Activated CD4-positive, alpha-beta memory T cell treated with anti-CD3 and anti-CD28 coated beads, Interleukin-2, amount 10 ng/mL, durations not matched to agents 7 days and 5 days (primary cell): ENCODE measurements around the gene TTC23L. TPM values are rescaled to one million over a fixed set of nuclear protein-coding genes. Genes with fewer than 3 reads are reported as not detected.
"Not testable (repeated sequence)": the region's sequence is repeated elsewhere in the genome, so short reads cannot be mapped to it uniquely, and the experiment has no call there.

Experiments
- CTCF ChIA-PET: fragments of 350-600 bp; sonication (Branson Sonifier 250); formaldehyde crosslinking; loops from one replicate; lab custom pipeline; 2021; ENCODE audit warnings: antibody characterized with exemption, inconsistent platforms; lab: Charles Lee
- POLR2A ChIA-PET: fragments of 350-600 bp; sonication (Branson Sonifier 250); formaldehyde crosslinking; loops from one replicate; lab custom pipeline; 2021; ENCODE audit warnings: antibody characterized with exemption; lab: Charles Lee
- DNase-seq: peaks from one replicate; pipeline ENCODE4 v3.0.0-alpha.2; 2020
- H3K27ac Mint-ChIP-seq: one replicate; pipeline ENCODE4 v1.8.0; 2021; ENCODE audit warnings: mild to moderate bottlenecking, mixed read lengths
- H3K27me3 Mint-ChIP-seq: one replicate; pipeline ENCODE4 v1.8.0; 2021; ENCODE audit warnings: mixed read lengths
- H3K36me3 Mint-ChIP-seq: one replicate; pipeline ENCODE4 v1.8.0; 2021; ENCODE audit warnings: low read depth, mixed read lengths
- H3K4me1 Mint-ChIP-seq: one replicate; pipeline ENCODE4 v1.8.0; 2021; ENCODE audit warnings: mixed read lengths
- H3K4me3 Mint-ChIP-seq: one replicate; pipeline ENCODE4 v1.8.0; 2021; ENCODE audit warnings: mild to moderate bottlenecking, mixed read lengths
- H3K9me3 Mint-ChIP-seq: one replicate; pipeline ENCODE4 v1.8.0; 2021; ENCODE audit warnings: mixed read lengths
- total RNA-seq, 2 experiments: library from RNA; stranded (reverse); gene quantifications; one replicate each; pipeline ENCODE4 v1.2.3, GENCODE V29; 2021

TTC23L gene
- total RNA-seq, 2 experiments from 2014 or later: not detected

- no peaks in the 10 kb centered on the region for H3K9me3 Mint-ChIP-seq
- POLR2A ChIA-PET: interaction anchor here (7.1 kb wide), 1 partner anchor 12 kb away, joined by 200 read pairs; the partner anchor contains the start of gene DNAJC21
- H3K27ac Mint-ChIP-seq: no peak overlapping the region
Measured at GRCh38 chr5:34918025-34918424, 79.1 kb downstream of the TTC23L start.

GRCh38 chr5:34919077-34919476 lies 80.1 kb downstream of the TTC23L start:
- ChIA-PET POLR2A (interaction anchor here (3.3 kb wide), 1 partner anchor 10 kb away, joined by 16 read pairs; the partner anchor contains the start of gene DNAJC21), CTCF (interaction anchor here (0.7 to 5.7 kb wide), 2 partner anchors 10 to 1433 kb away, joined by 3 to 39 read pairs; partner anchors contain the start of gene DNAJC21)
- DNase-seq: no peak
- peaks cover 41% of the 10 kb centered on the region for H3K36me3 Mint-ChIP-seq
- peaks cover 41% of the 10 kb centered on the region for H3K4me1 Mint-ChIP-seq
- no peak overlapping the region for H3K27ac Mint-ChIP-seq
- H3K27me3 Mint-ChIP-seq: no peaks in the 10 kb centered on the region
- no peaks in the 10 kb centered on the region for H3K9me3 Mint-ChIP-seq
- no peak overlapping the region for H3K4me3 Mint-ChIP-seq

More at GRCh38 chr5:34918025-34918424, 79.1 kb downstream of the TTC23L start:
- no peak for DNase-seq
- peaks cover 40% of the 10 kb centered on the region for H3K36me3 Mint-ChIP-seq
- CTCF ChIA-PET: interaction anchor here (0.7 to 5.7 kb wide), 4 partner anchors 11 to 442 kb away, joined by 3 to 39 read pairs (median 6); partner anchors contain the start of gene DNAJC21
- no peak overlapping the region for H3K4me3 Mint-ChIP-seq
- H3K27me3 Mint-ChIP-seq: no peaks in the 10 kb centered on the region
- H3K4me1 Mint-ChIP-seq: peaks cover 41% of the 10 kb centered on the region

DNA sequence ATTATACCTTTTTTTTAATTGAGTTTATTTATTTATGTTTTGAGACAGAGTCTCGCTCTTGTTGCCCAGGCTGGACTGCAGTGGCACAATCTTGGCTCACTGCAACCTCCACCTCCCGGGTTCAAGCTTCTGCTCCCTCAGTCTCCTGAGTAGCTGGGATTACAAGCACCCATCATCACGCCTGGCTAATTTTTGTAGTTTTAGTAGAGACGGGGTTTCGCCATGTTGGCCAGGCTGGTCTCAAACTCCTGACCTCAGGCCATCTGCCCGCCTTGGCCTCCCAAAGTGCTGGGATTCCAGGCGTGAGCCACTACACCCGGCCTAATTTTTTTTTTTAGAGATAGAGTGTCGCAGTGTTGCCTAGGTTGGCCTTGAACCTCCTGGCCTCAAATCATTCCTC lies 84.3 kb downstream of the TTC23L start:
- ChIA-PET POLR2A (interaction anchor here (0.9 to 1.6 kb wide), 3 partner anchors 8 to 1229 kb away, joined by 3 to 25 read pairs (median 4); partner anchors contain the start of genes BRIX1, RAD1 and SKP2), CTCF (interaction anchor here (0.9 to 1.4 kb wide), 2 partner anchors 8 to 32 kb away, joined by 3 to 12 read pairs; partner anchors contain the start of genes BRIX1 and RAD1)
- H3K4me3 Mint-ChIP-seq, H3K9me3 Mint-ChIP-seq, H3K27me3 Mint-ChIP-seq, DNase-seq: not testable (repeated sequence)
- H3K36me3 Mint-ChIP-seq: peaks cover 48% of the 10 kb centered on the region
- H3K27ac Mint-ChIP-seq: peak overlapping the region; percentile 44
- H3K4me1 Mint-ChIP-seq: peaks cover 34% of the 10 kb centered on the region

DNA sequence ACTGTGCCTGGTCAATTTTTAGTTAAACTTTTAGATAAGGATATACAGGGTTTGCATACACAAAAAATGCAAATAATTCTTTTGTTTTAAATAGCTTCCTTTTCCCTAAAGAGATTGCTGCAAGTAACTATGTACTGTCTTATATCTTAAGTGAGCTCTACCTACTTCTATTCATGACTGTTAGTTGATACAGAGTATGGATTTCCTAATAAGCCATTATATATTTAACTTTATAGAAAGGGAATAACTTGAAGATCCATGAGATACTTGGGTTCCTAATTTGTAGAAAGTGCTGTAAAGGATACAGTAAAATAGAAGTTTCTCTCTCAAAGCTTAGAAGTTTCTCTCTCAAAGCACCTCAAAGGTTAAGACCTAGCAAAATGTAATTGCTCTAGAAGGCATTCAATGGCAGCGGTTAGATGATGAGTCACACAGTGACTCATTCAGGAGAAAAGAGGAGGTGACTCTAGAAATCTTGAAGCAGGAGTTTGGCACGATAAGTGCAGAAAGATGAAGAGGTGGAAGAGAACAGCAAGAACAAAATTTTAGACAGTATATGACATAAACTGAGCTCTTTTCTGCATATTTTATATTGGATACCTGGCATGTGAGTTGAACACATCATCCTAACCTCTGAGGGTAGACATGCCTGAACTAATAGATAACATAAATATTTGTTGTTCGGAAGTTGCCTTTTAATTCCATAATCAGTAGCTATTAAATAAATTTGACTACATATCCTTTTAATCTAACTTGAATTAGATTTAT lies 84.9 kb downstream of the TTC23L start:
- no peaks in the 10 kb centered on the region for H3K27me3 Mint-ChIP-seq
- H3K27ac Mint-ChIP-seq: peak overlapping the region; percentile 44
- H3K4me3 Mint-ChIP-seq: no peak overlapping the region
- DNase-seq: peak; percentile 38
- H3K36me3 Mint-ChIP-seq: peaks cover 48% of the 10 kb centered on the region
- H3K9me3 Mint-ChIP-seq: no peaks in the 10 kb centered on the region
- ChIA-PET CTCF (interaction anchor here (0.9 to 1.4 kb wide), 2 partner anchors 9 to 32 kb away, joined by 3 to 12 read pairs; partner anchors contain the start of genes BRIX1 and RAD1), POLR2A (interaction anchor here (0.9 to 1.6 kb wide), 3 partner anchors 9 to 1229 kb away, joined by 3 to 25 read pairs (median 4); partner anchors contain the start of genes BRIX1, RAD1 and SKP2)
- H3K4me1 Mint-ChIP-seq: peaks cover 34% of the 10 kb centered on the region

GRCh38 chr5:34924462-34924765 lies 85.5 kb downstream of the TTC23L start:
- Mint-ChIP-seq H3K36me3 (peaks cover 48% of the 10 kb centered on the region), H3K9me3 (no peaks in the 10 kb centered on the region), H3K27ac (no peak overlapping the region), H3K4me3 (no peak overlapping the region), H3K4me1 (peaks cover 38% of the 10 kb centered on the region), H3K27me3 (no peaks in the 10 kb centered on the region)
- CTCF ChIA-PET: interaction anchor here (1.4 kb wide), 1 partner anchor 9 kb away, joined by 12 read pairs; the partner anchor contains the start of genes BRIX1 and RAD1
- POLR2A ChIA-PET: interaction anchor here (1.1 to 1.6 kb wide), 2 partner anchors 9 to 1228 kb away, joined by 3 to 25 read pairs; partner anchors contain the start of genes BRIX1, RAD1 and SKP2
- no peak for DNase-seq

DNA sequence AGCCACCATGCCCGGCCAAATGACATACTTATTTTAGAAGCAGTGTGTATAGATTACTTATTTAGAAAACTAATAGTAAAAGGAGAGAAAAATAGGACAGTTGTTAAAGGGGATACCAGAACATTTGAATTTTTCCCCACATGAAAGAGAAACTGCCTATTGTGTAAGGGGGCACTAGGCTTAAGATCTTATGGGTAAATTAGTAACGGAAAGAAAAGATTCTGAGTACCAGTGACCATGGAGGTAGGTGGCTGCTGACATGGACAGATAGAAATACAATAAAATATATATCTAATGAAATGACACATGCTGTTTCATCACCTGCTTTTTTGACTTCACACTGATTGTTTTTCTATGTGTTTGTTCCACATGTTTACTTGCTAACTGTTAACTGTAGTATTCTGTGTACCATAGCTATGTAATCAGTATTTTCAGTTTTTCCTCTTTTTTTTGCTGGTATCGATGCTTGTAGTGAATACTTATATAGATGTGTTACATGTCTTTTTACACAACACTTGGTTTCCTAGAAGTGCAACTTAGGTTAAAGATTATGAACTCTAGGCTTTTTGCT lies 87.4 kb downstream of the TTC23L start:
- H3K36me3 Mint-ChIP-seq: peaks cover 42% of the 10 kb centered on the region
- no peak overlapping the region for H3K4me3 Mint-ChIP-seq
- no peak for DNase-seq
- H3K4me1 Mint-ChIP-seq: peaks cover 43% of the 10 kb centered on the region
- peak overlapping the region; percentile 21 for H3K27ac Mint-ChIP-seq
- ChIA-PET CTCF (interaction anchor here (0.7 kb wide), 1 partner anchor 802 kb away, joined by 3 read pairs; no protein-coding TSS in a partner anchor), POLR2A (no interaction called here)
- H3K27me3 Mint-ChIP-seq: no peaks in the 10 kb centered on the region
- no peaks in the 10 kb centered on the region for H3K9me3 Mint-ChIP-seq

- POLR2A ChIA-PET: interaction anchor here (5.6 kb wide), 1 partner anchor 13 kb away, joined by 200 read pairs; the partner anchor contains the start of genes BRIX1 and RAD1
- no peaks in the 10 kb centered on the region for H3K27me3 Mint-ChIP-seq
- no peak overlapping the region for H3K27ac Mint-ChIP-seq
- CTCF ChIA-PET: interaction anchor here (3.1 kb wide), 1 partner anchor 11 kb away, joined by 39 read pairs; the partner anchor contains the start of genes BRIX1 and RAD1
- H3K4me1 Mint-ChIP-seq: peaks cover 47% of the 10 kb centered on the region
- peaks cover 40% of the 10 kb centered on the region for H3K36me3 Mint-ChIP-seq
- H3K9me3 Mint-ChIP-seq: no peaks in the 10 kb centered on the region
- no peak for DNase-seq
- H3K4me3 Mint-ChIP-seq: no peak overlapping the region
Measured at GRCh38 chr5:34927785-34928184, 88.8 kb downstream of the TTC23L start.

DNA sequence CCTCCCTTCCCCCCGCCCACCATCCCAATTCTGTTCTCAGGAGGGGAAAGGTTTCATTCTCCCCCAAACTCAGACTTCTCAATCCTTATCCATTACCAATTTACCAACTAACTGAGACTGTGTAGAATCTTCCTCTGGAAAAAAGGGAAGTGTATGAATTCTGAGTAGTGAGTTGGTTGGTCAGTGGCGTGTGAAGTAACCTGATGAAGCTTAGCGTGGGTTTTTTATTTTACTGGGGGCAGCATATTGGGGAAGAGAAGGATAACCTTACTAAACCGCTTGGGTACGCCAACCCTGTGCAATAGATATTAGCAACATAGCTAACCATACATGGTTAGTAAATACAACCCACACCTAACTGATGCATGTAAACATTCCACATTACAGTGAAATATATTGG lies 89.3 kb downstream of the TTC23L start:
- Mint-ChIP-seq H3K36me3 (peaks cover 39% of the 10 kb centered on the region), H3K27me3 (no peaks in the 10 kb centered on the region), H3K4me1 (peaks cover 43% of the 10 kb centered on the region), H3K27ac (no peak overlapping the region), H3K9me3 (no peaks in the 10 kb centered on the region), H3K4me3 (no peak overlapping the region)
- POLR2A ChIA-PET: interaction anchor here (1.3 to 5.6 kb wide), 3 partner anchors 14 to 1223 kb away, joined by 4 to 200 read pairs (median 6); partner anchors contain the start of genes BRIX1 and RAD1
- CTCF ChIA-PET: interaction anchor here (3.1 kb wide), 1 partner anchor 11 kb away, joined by 39 read pairs; the partner anchor contains the start of genes BRIX1 and RAD1
- no peak for DNase-seq

GRCh38 chr5:34929134-34929719 lies 90.3 kb downstream of the TTC23L start, which contains the start of gene DNAJC21:
Gene DNAJC21, plus strand, starts transcription at chr5:34929559. Its CDS starts 261 bp downstream, at chr5:34929820.
- ChIA-PET CTCF (interaction anchor here (1.2 to 3.1 kb wide), 5 partner anchors 10 to 90 kb away, joined by 3 to 39 read pairs (median 4); partner anchors contain the start of genes BRIX1, RAD1 and TTC23L), POLR2A (interaction anchor here (0.8 to 5.6 kb wide), 11 partner anchors 9 to 1312 kb away, joined by 3 to 200 read pairs (median 6); partner anchors contain the start of genes AMACR, BRIX1, NADK2 and RAD1)
- H3K9me3 Mint-ChIP-seq: no peaks in the 10 kb centered on the region
- H3K4me1 Mint-ChIP-seq: peaks cover 40% of the 10 kb centered on the region
- peak within 1 kb of the TSS; percentile 98 for H3K4me3 Mint-ChIP-seq
- H3K36me3 Mint-ChIP-seq: peaks cover 39% of the 10 kb centered on the region
- H3K27ac Mint-ChIP-seq: peak within 1 kb of the TSS; percentile 91
- H3K27me3 Mint-ChIP-seq: no peaks in the 10 kb centered on the region
- DNase-seq: peak; percentile 98

- peak overlapping the region; percentile 91 for H3K27ac Mint-ChIP-seq
- POLR2A ChIA-PET: interaction anchor here (0.9 to 5.6 kb wide), 11 partner anchors 10 to 1312 kb away, joined by 3 to 200 read pairs (median 6); partner anchors contain the start of genes AMACR, BRIX1, NADK2 and RAD1
- peak overlapping the region; percentile 98 for H3K4me3 Mint-ChIP-seq
- DNase-seq: peak; percentile 84
- peaks cover 34% of the 10 kb centered on the region for H3K4me1 Mint-ChIP-seq
- H3K9me3 Mint-ChIP-seq: no peaks in the 10 kb centered on the region
- no peaks in the 10 kb centered on the region for H3K27me3 Mint-ChIP-seq
- peaks cover 33% of the 10 kb centered on the region for H3K36me3 Mint-ChIP-seq
- CTCF ChIA-PET: interaction anchor here (0.6 to 3.1 kb wide), 7 partner anchors 9 to 445 kb away, joined by 3 to 39 read pairs (median 3); partner anchors contain the start of genes BRIX1, RAD1 and TTC23L
Measured at GRCh38 chr5:34929720-34930461, 90.9 kb downstream of the TTC23L start.

DNA sequence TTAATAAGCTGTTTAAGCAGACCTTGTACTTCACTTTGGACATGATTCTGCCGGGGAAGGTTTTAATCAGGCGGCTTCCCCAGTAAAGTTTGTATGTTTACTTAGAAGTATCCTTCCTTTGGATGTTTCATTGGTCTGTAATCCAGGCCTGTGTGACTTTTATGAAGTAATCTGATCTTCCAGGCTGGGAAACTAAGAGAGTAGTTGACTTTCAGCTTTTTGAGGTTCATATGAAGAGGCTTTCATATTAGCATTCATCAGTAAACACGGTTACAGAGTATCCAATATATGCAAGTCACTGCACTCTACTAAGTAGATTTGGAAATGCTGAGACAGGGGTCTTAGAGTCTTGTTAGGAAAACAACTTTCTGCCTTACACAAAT lies 91.5 kb downstream of the TTC23L start:
- peaks cover 28% of the 10 kb centered on the region for H3K36me3 Mint-ChIP-seq
- no peaks in the 10 kb centered on the region for H3K9me3 Mint-ChIP-seq
- ChIA-PET CTCF (interaction anchor here (0.6 to 3.1 kb wide), 5 partner anchors 9 to 445 kb away, joined by 3 to 39 read pairs (median 3); partner anchors contain the start of genes BRIX1 and RAD1), POLR2A (interaction anchor here (0.9 to 5.6 kb wide), 5 partner anchors 10 to 924 kb away, joined by 3 to 200 read pairs (median 7); partner anchors contain the start of genes BRIX1 and RAD1)
- H3K27ac Mint-ChIP-seq: peak overlapping the region; percentile 91
- H3K4me3 Mint-ChIP-seq: peak overlapping the region; percentile 98
- H3K4me1 Mint-ChIP-seq: peaks cover 32% of the 10 kb centered on the region
- no peaks in the 10 kb centered on the region for H3K27me3 Mint-ChIP-seq
- no peak for DNase-seq
